HG02943 (cell line): ENCODE measurements around the gene SMARCD2.
"Not testable (repeated sequence)": the region's sequence is repeated elsewhere in the genome, so short reads cannot be mapped to it uniquely, and the experiment has no call there.

Experiments used
- ATAC-seq: cut with Tn5 transposase; IDR thresholded peaks from one replicate; pipeline ENCODE4 v1.9.1; 2021; ENCODE audit warnings: mild to moderate bottlenecking, low read depth, moderate library complexity; ENCODE audit not compliant: unreplicated experiment

SMARCD2 gene

GRCh38 chr17:63842540-63843386 lies at the start of gene SMARCD2:
Gene SMARCD2 (minus strand): TSS chr17:63842685. CDS start chr17:63842674, 11 bp downstream.
- peak; percentile 71 for ATAC-seq

- ATAC-seq: not testable (repeated sequence)
Observed at GRCh38 chr17:63889026-63889848, 46.8 kb upstream of the SMARCD2 start.

- ATAC-seq: not testable (repeated sequence)
Observed at GRCh38 chr17:63885119-63885518, 42.6 kb upstream of the SMARCD2 start.

- not testable (repeated sequence) for ATAC-seq
Observed at GRCh38 chr17:63882626-63883126, 40.2 kb upstream of the SMARCD2 start.

- no peak for ATAC-seq
Observed at GRCh38 chr17:63881935-63882601, 39.6 kb upstream of the SMARCD2 start, which contains the start of gene GH2. Gene GH2 (minus strand): TSS chr17:63881944. CDS start chr17:63881801, 143 bp downstream.

- ATAC-seq: not testable (repeated sequence)
Observed at GRCh38 chr17:63881337-63881736, 38.9 kb upstream of the SMARCD2 start.

- ATAC-seq: no peak
Observed at GRCh38 chr17:63880706-63881105, 38.2 kb upstream of the SMARCD2 start.

GRCh38 chr17:63878413-63878812 lies 35.9 kb upstream of the SMARCD2 start:
- ATAC-seq: not testable (repeated sequence)

- ATAC-seq: not testable (repeated sequence)
Observed at GRCh38 chr17:63874693-63875092, 32.2 kb upstream of the SMARCD2 start.

GRCh38 chr17:63874061-63874626 lies 31.7 kb upstream of the SMARCD2 start:
- not testable (repeated sequence) for ATAC-seq

GRCh38 chr17:63873577-63873976 lies 31.1 kb upstream of the SMARCD2 start, which contains the start of gene CSH2:
Gene CSH2 (minus strand): TSS chr17:63873677. CDS start chr17:63873614, 63 bp downstream.
- ATAC-seq: not testable (repeated sequence)

- ATAC-seq: not testable (repeated sequence)
Observed at GRCh38 chr17:63871646-63872365, 29.3 kb upstream of the SMARCD2 start.

GRCh38 chr17:63870292-63870665 lies 27.8 kb upstream of the SMARCD2 start:
- ATAC-seq: not testable (repeated sequence)

GRCh38 chr17:63869491-63870291 lies 27.2 kb upstream of the SMARCD2 start:
- ATAC-seq: not testable (repeated sequence)

GRCh38 chr17:63866625-63867024 lies 24.1 kb upstream of the SMARCD2 start:
- not testable (repeated sequence) for ATAC-seq

GRCh38 chr17:63859257-63859656 lies 16.8 kb upstream of the SMARCD2 start:
- ATAC-seq: no peak

- not testable (repeated sequence) for ATAC-seq
Observed at GRCh38 chr17:63856425-63856824, 13.9 kb upstream of the SMARCD2 start.

- no peak for ATAC-seq
Observed at GRCh38 chr17:63855185-63855584, 12.7 kb upstream of the SMARCD2 start.
